Measurements from ENCODE around the gene LIX1L. TPM values are rescaled to one million over a fixed set of nuclear protein-coding genes. Genes with fewer than 3 reads are reported as not detected.

The LIX1L gene
- total RNA-seq, 1 donor from 2014 or later: 22.9 TPM

GRCh38 chr1:145893306-145894055 is 64.3 kb downstream of the LIX1L start:
- no peak for DNase-seq (ENCODE audit: low read depth, low spot score)

- DNase-seq (ENCODE audit: low read depth, low spot score): peak; percentile 52
These were observed 65.2 kb downstream of the LIX1L start for GRCh38 chr1:145892486-145893087.

DNA sequence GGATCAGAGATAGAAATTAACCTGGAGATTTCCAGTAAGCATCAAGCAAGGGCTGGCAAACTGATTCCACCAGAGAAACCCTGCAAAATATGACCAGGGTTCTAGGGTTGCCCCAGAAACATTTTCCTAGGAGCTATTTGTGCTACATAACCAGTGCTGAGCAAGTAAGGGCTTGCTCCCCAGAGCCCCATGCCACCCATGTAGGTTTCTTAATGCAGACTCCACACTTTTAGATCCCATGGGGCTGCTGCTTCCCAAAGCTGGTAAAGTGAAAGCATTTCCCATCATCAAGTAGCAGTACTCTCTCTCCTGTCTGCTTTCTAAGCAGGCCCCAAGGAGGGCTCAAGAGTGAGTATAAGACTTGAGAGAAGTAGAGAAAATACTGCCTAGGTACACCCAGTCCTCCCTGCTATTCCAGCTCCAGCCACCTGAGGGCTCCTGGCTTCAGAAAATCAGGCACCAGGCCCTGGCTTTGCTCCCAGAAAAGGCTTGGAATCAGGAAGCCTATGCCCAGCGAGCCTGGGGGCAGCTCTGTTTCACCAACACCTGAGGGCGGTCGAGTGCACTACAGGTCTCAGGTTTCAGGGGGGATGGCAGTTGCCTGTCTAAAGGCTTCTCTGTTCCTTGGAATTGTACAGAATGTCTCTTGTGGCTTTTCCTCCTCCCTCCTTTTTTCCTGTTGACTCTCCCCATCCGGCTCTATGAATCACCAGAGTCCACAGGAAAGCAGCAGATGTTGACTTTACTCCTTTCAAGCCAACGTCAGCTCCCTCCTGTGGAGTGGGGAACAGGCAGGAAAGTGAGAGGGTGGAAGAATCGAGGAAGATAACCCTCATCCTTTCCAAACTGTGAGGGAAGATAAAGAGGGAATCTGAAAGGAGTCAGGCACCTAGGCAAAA is 66.0 kb downstream of the LIX1L start:
- DNase-seq (ENCODE audit: low read depth, low spot score): peak; percentile 99

DNA sequence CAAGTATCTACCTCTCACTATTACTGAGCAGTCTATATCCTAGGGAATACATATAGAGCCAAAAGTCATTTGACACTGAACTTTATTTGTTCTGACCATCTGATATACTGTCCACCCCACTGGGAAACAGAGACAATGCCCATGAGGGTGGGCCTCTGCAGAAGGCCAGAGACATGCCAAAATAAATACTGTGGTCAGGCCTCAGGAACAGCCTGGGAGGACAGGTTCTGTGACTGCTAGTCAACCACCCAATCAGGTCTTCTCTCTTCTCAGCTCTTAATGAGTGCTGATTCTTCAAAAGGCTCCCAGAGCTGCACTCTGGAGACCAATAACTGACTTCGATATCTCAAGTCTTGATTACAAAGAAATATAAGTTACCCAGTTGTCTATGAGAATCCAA is 66.7 kb downstream of the LIX1L start:
- peak; percentile 33 for DNase-seq (ENCODE audit: low read depth, low spot score)

DNA sequence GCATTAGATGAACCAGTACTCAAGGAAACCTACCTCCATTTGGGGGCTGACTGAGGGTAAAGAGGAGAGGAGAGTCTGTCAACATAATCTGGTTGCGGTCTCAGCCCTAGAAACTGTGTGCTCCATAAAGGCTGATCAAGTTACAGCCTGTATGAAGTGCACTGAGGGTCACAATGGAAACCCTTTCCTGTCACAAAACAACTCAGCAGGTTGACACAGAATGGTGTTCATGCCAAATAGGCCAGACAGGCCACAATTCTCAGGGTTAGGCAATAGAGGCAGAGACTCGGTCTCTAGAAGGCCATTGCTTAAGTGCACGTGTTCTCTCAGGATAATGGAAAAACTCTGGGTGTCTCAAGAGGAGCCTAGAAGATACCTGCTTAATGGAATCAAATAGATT is 68.1 kb downstream of the LIX1L start:
- DNase-seq (ENCODE audit: low read depth, low spot score): no peak

DNA sequence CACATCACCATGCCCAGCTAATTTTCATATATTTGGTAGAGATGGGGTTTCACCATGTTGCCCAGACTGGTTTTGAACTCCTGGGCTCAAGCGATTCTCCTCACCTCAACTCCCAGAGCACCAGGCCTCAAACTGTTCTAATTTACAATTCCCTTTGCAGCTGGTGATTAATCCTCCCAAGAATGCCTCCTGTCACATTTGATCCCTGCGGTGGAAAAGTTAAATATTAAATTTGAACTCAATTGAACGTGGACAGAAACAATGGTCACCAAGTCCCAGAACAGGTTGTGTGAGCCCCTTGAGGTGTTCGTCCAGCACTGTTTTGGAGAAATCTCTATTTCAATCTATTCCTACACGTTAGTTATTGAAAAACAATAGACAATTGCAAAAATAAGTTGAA is 70.2 kb downstream of the LIX1L start:
- no peak for DNase-seq (ENCODE audit: low read depth, low spot score)

- no peak for DNase-seq (ENCODE audit: low read depth, low spot score)
These were observed 71.0 kb downstream of the LIX1L start for GRCh38 chr1:145886816-145887215.

- no peak for DNase-seq (ENCODE audit: low read depth, low spot score)
These were observed 71.4 kb downstream of the LIX1L start for GRCh38 chr1:145886390-145886789.

- no peak for DNase-seq (ENCODE audit: low read depth, low spot score)
These were observed 72.0 kb downstream of the LIX1L start, which contains the start of gene ANKRD35 for GRCh38 chr1:145885738-145886287. TSS of gene ANKRD35 (minus strand) at chr1:145885866. CDS start at chr1:145885758, 108 bp downstream.

GRCh38 chr1:145884675-145885074 is 73.1 kb downstream of the LIX1L start:
- peak; percentile 33 for DNase-seq (ENCODE audit: low read depth, low spot score)

Other genes starting within 250 kb of the LIX1L start
- not detected in 2 replicates for gene CD160, start 238.5 kb downstream of the LIX1L start, total RNA-seq
- gene RNF115, start 133.9 kb downstream of the LIX1L start, total RNA-seq: 17.9 and 20.0 TPM in 2 replicates
- gene POLR3C, start 133.8 kb downstream of the LIX1L start, total RNA-seq: 33.7 and 36.3 TPM in 2 replicates
- gene NUDT17, start 112.4 kb downstream of the LIX1L start, total RNA-seq: 2.8 and 3.4 TPM in 2 replicates
- gene PIAS3, start 98.9 kb downstream of the LIX1L start, total RNA-seq: 7.6 and 9.8 TPM in 2 replicates
- gene ANKRD35, start 72.2 kb downstream of the LIX1L start, total RNA-seq: 0.32 and 0.33 TPM in 2 replicates
- 32.2 and 104 TPM in 2 replicates for gene ITGA10, start 48.0 kb downstream of the LIX1L start, total RNA-seq
- gene PEX11B, start 39.3 kb downstream of the LIX1L start, total RNA-seq: 30.9 and 31.9 TPM in 2 replicates
- 129 and 198 TPM in 2 replicates for gene RBM8A, start 30.5 kb downstream of the LIX1L start, total RNA-seq
- 0.18 and 0.20 TPM in 2 replicates for gene ANKRD34A, start 6.6 kb upstream of the LIX1L start, total RNA-seq
- gene POLR3GL, start 6.7 kb upstream of the LIX1L start, total RNA-seq: 15.9 and 16.0 TPM in 2 replicates
- gene TXNIP, start 38.6 kb upstream of the LIX1L start, total RNA-seq: 42.1 and 57.6 TPM in 2 replicates
- not detected in 2 replicates for gene HJV, start 63.7 kb upstream of the LIX1L start, total RNA-seq
- 0.66 and 1.1 TPM in 2 replicates for gene NBPF10, start 186.8 kb upstream of the LIX1L start, total RNA-seq

Data from pulmonary artery endothelial cell (primary cell).